ENCODE data around the gene WLS. TPM values are rescaled to one million over a fixed set of nuclear protein-coding genes. Genes with fewer than 3 reads are reported as not detected.

WLS gene
- total RNA-seq, 1 donor from 2014 or later, result 113 TPM

- H3K27me3 ChIP-seq (ENCODE audit: low read depth), result no peaks in the 10 kb centered on the region
- no peaks in the 10 kb centered on the region for H3K36me3 ChIP-seq
- no peaks in the 10 kb centered on the region for H3K9me3 ChIP-seq (replicated peaks)
- H3K4me1 ChIP-seq, result peaks cover 80% of the 10 kb centered on the region
- H3K27ac ChIP-seq (replicated peaks), result peak overlapping the region; percentile 49
- H3K4me3 ChIP-seq, result no peak overlapping the region
- intact Hi-C loops (cut with micrococcal nuclease), result no loop called here
- TF ChIP-seq CTCF (IDR thresholded peaks at IDR 0.05; ENCODE audit: borderline replicate concordance), result no peak
- peak; percentile 77 for DNase-seq
Observed at GRCh38 chr1:68213843-68214242, 18.5 kb downstream of the WLS start.

- DNase-seq, result no peak
- intact Hi-C loops (cut with micrococcal nuclease), result no loop called here
- Histone ChIP-seq H3K4me3 (no peak overlapping the region), H3K27me3 (ENCODE audit: low read depth) (no peaks in the 10 kb centered on the region), H3K27ac (replicated peaks) (no peak overlapping the region), H3K36me3 (no peaks in the 10 kb centered on the region), H3K9me3 (replicated peaks) (no peaks in the 10 kb centered on the region), H3K4me1 (peaks cover 75% of the 10 kb centered on the region)
- TF ChIP-seq CTCF (IDR thresholded peaks at IDR 0.05; ENCODE audit: borderline replicate concordance), result no peak
Observed at GRCh38 chr1:68211761-68212380, 20.5 kb downstream of the WLS start.

- no peak for TF ChIP-seq CTCF (IDR thresholded peaks at IDR 0.05; ENCODE audit: borderline replicate concordance)
- no peaks in the 10 kb centered on the region for H3K9me3 ChIP-seq (replicated peaks)
Observed at GRCh38 chr1:68210829-68211228, 21.5 kb downstream of the WLS start.

GRCh38 chr1:68210027-68210426 lies 22.3 kb downstream of the WLS start:
- no peak for DNase-seq
- no peaks in the 10 kb centered on the region for H3K36me3 ChIP-seq
- H3K27me3 ChIP-seq (ENCODE audit: low read depth), result no peaks in the 10 kb centered on the region
- intact Hi-C loops (cut with micrococcal nuclease), result no loop called here
- peak overlapping the region; percentile 29 for H3K27ac ChIP-seq (replicated peaks)
- H3K4me1 ChIP-seq, result peaks cover 75% of the 10 kb centered on the region
- H3K4me3 ChIP-seq, result no peak overlapping the region
- TF ChIP-seq CTCF (IDR thresholded peaks at IDR 0.05; ENCODE audit: borderline replicate concordance), result no peak
- no peaks in the 10 kb centered on the region for H3K9me3 ChIP-seq (replicated peaks)

More at GRCh38 chr1:68210829-68211228, 21.5 kb downstream of the WLS start:
- Histone ChIP-seq H3K4me3 (no peak overlapping the region), H3K27ac (replicated peaks) (no peak overlapping the region), H3K36me3 (no peaks in the 10 kb centered on the region), H3K4me1 (peaks cover 75% of the 10 kb centered on the region), H3K27me3 (ENCODE audit: low read depth) (no peaks in the 10 kb centered on the region)
- no peak for DNase-seq
- intact Hi-C loops (cut with micrococcal nuclease), result no loop called here

GRCh38 chr1:68206848-68207689 lies 25.3 kb downstream of the WLS start:
- Histone ChIP-seq H3K36me3 (no peaks in the 10 kb centered on the region), H3K27me3 (ENCODE audit: low read depth) (no peaks in the 10 kb centered on the region), H3K27ac (replicated peaks) (peak overlapping the region; percentile 63), H3K4me1 (peaks cover 80% of the 10 kb centered on the region), H3K4me3 (no peak overlapping the region), H3K9me3 (replicated peaks) (no peaks in the 10 kb centered on the region)
- intact Hi-C loops (cut with micrococcal nuclease), result no loop called here
- DNase-seq, result no peak
- no peak for TF ChIP-seq CTCF (IDR thresholded peaks at IDR 0.05; ENCODE audit: borderline replicate concordance)

Measured in left ventricle myocardium inferior (tissue), 1 donor.